ENCODE measurements around the gene SMIM36. TPM values are rescaled to one million over a fixed set of nuclear protein-coding genes. Genes with fewer than 3 reads are reported as not detected.

Gene SMIM36
- total and polyA plus RNA-seq, 2 of the 8 experiments (the other 6 are each of a cell fraction or from before 2014, with no cell fraction given), result not detected

GRCh38 chr17:55441544-55441943 lies 69.7 kb downstream of the SMIM36 start (continued):
- TF ChIP-seq CHD7 (IDR thresholded peaks at IDR 0.05; ENCODE audit: insufficient replicate concordance, low read length), result no peak
- TF ChIP-seq GABPA (IDR thresholded peaks at IDR 0.05; ENCODE audit: borderline replicate concordance, insufficient read depth, low read length), result no peak
- no peak for TF ChIP-seq SIX5 (IDR thresholded peaks at IDR 0.05; ENCODE audit: low read depth, low read length)
- no peak for TF ChIP-seq JUN (IDR thresholded peaks at IDR 0.05; ENCODE audit: low read depth, low read length)
- TF ChIP-seq HDAC2 (IDR thresholded peaks at IDR 0.05; ENCODE audit: borderline replicate concordance in 1 of 2, low read depth in 2 of 2, low read length in 2 of 2), result no peak
- no peak for TF ChIP-seq RXRA (IDR thresholded peaks at IDR 0.05; ENCODE audit: insufficient read depth, low read depth, low read length)
- no peak for TF ChIP-seq SUZ12 (IDR thresholded peaks at IDR 0.05; ENCODE audit: low read length)
- TF ChIP-seq CTBP2 (IDR thresholded peaks at IDR 0.05; ENCODE audit: borderline replicate concordance, insufficient read depth, insufficient read length, low read length), result no peak
- TF ChIP-seq CBX5 (IDR thresholded peaks at IDR 0.05; ENCODE audit: low read depth, low read length), result no peak
- TF ChIP-seq MAFK (IDR thresholded peaks at IDR 0.05; ENCODE audit: low read depth, low read length), result no peak

Data from H1 (cell line).